SHP77 (cell line): ENCODE data around the gene GALNT7.

ENCODE experiments used
- DNase-seq, 2 experiments: peaks; one replicate each; lab custom pipeline; 2025; lab: John Stamatoyannopoulos, UW

The GALNT7 gene

DNA sequence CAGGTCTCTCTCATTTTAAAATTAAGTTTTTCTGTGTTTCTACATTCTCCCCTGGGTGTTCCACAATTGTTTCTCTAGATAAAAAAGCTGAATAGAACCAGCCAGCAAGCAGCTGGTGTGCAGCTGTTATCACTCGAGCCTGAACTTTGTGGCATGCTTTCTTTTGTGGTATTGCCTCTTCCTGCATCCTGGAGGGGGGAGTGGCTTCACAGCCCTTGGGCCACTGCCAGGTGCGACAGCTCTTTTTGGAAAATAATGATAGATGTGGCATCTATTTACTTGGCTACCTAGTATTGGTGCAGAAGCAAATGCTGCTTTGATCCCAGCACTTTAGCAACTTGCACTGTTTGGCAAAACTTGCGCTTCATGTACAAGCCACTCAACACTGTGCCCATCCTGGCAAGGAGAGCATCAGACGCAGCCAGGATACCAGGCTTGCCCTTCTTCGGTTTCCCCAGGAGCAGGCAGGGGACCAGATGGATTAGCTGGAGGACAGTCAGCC lies 96.1 kb downstream of the GALNT7 start:
- DNase-seq = peak; percentile 48 to 59

DNA sequence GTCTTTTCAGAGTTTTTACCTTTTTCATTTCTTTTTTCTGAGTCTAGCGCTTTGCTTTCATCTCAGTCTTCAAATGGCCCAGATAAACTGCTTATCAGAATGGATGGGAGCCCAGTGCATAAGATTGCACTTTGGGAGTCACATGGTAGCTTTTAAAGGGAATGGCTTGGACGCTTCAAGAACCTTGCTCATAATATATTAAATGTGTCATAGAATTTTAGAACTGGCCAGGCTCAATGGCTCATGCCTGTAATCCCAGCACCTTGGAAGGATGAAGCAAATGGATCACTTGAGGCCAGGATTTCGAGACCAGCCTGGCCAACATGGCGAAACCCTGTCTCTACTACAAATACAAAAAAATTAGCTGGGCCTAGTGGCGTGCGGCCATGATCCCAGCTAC lies 97.1 kb downstream of the GALNT7 start:
- DNase-seq = no peak

DNA sequence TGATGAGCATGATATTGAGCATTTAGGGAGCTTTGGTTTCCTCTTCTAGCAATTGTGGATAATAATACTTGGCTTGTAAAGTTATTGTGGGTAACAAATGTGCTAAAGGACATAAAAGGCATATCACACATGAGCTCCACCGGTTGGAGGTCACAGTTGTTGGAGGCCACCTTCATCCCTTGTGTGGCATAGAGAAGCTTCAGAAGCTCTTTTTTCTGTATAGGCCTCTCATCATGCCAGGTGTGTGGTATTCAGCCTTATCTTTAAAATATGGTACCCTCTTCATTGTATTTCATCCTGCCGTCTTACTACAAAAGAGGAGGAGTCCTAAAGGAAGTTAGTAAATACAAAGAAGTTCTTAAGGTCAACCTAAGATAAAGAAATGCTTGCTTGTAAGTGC lies 99.1 kb downstream of the GALNT7 start:
- DNase-seq = no peak

GRCh38 chr4:173269280-173269679 lies 100.7 kb downstream of the GALNT7 start:
- DNase-seq = no peak

DNA sequence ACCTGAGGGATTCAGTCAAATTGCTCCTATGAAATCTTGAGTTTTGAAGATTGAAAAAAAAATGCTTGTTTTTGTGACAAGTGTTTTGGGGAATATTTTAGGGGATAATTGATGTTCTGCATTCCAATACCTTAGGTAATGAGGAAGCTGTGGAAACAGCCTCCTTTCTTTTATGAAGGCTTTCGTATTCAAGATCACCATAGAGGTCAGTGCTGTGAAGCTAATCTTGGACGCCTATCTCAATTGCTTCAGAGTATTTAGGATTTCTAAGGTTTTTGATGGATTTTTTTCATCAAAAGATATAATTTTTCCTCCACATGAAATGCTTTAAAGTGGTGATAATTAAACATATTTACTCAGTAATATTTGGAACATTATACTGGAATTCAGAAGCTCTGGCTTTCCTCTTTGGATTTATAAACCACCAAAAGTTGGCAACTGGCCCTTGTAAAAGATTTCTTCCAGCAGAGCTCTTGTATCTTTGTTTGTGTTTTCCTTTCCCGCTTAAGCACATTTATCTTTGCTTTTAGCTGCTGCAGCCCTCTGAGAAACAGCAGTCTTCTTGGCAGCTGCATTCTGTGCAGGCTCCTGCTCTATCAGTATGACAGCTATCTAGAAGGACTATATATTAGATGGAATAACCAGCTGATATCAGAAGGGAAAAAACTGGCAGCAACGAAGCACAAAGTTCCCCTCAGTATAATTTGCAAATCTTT lies 101.9 kb downstream of the GALNT7 start:
- no peak for DNase-seq

GRCh38 chr4:173272314-173272713 lies 103.7 kb downstream of the GALNT7 start:
- DNase-seq = no peak

DNA sequence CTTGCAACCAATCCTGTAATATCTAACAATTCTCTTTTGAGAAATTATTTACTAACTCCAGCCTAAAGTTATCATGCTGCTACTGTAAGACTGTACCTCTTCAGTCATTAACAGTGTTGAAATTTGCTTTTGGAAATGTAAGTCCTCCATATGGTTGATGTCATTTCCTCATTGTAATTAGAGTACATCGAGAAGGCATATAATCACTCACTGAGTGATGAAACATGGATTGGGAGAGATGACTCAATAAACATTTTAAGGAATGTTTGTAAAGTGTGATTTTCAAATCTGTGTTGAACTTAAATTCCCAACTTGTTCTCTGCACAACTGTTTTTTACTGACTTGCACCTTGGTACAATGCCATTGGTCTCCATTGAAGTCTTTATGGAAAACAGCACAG lies 104.4 kb downstream of the GALNT7 start:
- DNase-seq = no peak

- DNase-seq = no peak
Observed at GRCh38 chr4:173273941-173274340, 105.3 kb downstream of the GALNT7 start.

- DNase-seq = no peak
Observed at GRCh38 chr4:173274744-173275143, 106.1 kb downstream of the GALNT7 start.

DNA sequence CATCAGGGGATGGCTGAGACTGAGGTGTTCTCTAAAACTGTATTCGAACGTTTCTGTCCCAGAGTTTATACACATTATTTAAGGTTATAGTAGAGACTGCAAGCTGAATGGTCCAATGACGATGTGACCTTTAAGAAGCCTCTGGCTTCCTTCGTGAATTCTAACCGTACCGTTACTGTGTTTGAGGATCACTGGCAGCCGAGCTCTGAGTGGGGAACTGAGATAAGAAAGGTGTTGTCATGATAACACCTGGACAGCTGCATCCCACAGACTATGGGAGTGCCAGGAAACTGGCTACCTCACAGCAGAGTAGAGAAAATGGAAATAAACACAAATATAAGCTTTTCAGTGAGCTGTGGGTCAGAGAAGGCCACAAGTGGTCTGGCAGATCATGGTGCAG lies 106.5 kb downstream of the GALNT7 start:
- no peak for DNase-seq

DNA sequence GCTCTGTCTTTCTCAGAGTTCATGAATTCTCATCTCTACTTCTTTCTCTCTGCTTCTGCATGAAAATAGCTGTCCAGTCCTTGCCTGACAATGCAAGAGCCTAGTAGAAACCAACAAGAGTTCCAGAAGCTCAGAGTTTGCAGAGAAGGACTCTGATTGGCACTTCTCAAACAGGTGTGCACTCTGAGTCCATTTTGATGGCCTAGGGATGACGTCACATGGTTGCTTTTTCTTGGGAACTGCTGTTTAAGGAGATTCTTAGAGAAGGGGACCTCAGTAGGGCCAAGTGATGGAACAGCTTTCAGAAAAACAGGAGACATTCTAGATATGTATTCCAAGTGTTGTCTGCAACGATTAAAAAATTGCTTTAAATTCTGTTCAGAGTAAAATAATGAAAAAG lies 108.7 kb downstream of the GALNT7 start:
- no peak for DNase-seq

GRCh38 chr4:173280998-173281397 lies 112.4 kb downstream of the GALNT7 start:
- no peak for DNase-seq

DNA sequence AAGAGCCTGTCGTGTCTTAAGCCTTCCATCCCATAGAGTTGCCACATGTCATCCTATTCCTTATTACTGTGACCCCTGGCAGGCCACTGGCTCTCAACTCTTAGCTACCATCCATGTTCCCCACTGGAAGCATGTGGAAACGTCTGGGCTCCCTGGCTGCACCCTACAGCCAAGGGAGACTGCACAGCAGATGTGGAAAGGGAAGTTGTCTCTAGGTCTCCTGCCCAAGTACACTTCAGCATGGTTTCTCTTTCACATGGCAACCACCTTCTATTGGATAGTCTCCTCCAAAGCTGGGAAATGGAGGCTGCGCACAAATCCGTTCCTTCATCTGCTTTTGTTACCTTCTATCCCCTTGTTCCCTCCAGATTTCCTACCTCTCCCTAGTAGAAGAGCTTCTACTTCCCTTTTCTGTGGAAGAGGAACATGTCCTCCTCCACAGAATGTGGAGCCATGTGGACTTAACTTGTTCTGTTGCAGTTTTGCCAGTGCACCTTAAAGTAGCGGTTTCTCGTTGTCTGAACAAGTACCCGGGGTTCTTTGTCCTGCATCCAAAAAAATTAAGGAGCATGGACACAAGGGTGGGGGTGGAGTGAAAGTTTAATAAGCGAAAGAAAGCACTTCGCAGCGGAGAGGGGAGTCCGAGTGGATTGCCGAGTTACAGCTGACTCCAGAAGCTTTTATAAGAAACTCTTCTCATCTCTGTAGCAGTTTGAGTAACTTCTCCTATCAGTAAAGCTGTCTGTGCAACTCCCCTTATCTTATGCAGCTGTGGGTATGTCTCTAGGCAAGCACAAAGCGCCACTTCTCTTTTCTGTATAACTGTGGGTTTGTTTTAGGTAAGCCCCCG lies 113.0 kb downstream of the GALNT7 start:
- no peak for DNase-seq

DNA sequence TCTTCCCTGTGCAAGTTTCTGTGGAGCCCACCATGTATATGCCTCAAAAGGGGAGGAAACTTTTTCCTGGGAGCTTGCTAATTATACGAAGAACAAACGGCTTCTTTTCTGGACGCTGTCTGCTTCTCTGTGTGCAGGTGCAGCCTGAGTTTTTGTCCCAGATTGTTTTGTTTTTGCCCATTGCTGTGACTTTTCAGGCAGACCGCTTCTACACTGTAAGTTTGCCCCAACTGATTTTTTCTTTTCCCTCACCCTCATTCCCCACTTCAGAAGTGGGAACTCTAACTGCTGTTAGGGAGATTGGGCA lies 113.6 kb downstream of the GALNT7 start:
- DNase-seq = no peak

DNA sequence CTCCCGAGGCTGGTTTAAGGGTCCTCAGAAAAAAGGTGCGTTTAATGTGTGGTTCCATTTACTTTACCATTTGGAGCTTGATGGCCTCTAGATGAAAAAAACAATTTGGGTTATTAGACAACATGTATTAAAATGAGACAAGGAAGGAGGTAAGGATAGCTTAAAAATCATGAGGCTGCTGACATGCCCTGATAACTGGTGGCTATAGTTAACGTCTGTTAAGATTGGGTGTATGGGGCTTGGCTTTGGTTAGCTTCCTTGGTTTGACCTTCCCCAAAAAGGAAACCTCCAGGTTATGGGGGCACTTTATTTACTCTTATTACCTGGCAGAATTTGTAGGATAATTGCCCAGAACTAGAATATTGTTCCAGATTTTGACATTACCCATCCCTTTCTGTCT lies 114.0 kb downstream of the GALNT7 start:
- DNase-seq = no peak

DNA sequence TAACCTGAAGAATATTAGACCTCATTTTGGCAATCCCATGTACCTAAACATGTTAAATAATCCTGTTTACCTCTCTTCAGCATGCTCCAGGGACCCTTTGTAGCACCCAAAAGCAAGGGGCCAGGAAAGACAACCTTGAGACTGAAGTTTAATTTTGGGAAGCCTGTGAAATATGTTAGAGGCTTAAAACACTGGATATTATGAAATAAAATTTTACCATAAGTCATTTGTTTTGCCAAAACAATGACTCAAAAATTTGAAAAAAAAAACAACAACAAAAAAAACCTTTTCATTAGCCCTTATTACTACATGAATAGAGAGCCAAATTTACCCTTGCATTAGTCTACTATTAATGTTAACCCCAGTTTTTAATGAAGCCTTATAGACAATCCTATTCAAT lies 115.9 kb downstream of the GALNT7 start:
- DNase-seq = no peak

GRCh38 chr4:173287486-173287885 lies 118.9 kb downstream of the GALNT7 start:
- DNase-seq = no peak

- peak in 1 of 2 experiments; percentile 3 for DNase-seq
Observed at GRCh38 chr4:173288296-173288695, 119.7 kb downstream of the GALNT7 start.

DNA sequence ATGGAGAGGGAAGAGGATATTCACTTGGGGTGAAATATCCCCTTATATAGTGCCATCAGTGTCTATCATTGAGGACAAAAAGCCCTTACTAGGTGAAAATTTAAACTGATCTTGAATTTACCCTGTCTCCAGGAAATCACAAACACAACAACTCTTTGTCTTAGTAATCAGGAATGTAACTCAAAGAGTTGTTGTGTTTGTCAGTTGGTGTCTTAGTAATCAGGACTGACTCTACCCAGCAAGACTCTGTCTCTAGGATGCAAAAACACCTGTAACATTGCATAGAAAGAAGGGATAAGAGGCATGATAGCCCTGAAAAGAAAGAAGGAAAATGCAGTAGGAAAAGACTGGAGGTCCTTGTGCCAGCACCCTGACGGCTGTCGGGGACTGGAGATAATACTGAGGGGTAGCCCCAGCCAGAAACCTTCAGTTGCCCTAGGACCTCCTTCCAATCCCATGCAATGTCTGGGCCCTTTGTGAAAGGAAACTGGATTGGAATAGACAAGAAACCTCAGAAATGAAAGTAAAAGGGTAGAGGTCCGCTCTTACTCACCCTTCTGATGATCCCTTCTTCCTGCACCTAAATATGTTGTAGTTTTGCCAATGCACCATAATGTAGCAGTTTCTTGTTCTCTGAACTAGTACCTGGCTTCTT lies 120.2 kb downstream of the GALNT7 start:
- DNase-seq = no peak

DNA sequence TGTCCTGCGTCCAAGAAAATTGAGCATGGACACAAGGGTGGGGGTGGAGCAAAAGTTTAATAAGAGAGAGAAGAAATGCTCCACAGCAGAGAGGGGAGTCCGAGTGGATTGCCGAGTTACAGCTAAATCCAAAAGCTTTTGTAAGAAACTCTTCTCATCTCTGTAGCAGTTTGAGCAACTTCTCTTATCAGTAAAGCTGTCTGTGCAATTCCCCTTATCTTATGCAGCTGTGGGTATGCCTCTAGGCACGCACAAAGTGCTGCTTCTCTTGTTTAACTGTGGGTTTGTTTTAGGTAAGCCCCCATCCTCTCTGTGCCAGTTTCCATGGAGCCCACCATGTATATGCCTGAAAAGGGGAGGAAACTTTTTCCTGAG lies 120.7 kb downstream of the GALNT7 start:
- no peak for DNase-seq

DNA sequence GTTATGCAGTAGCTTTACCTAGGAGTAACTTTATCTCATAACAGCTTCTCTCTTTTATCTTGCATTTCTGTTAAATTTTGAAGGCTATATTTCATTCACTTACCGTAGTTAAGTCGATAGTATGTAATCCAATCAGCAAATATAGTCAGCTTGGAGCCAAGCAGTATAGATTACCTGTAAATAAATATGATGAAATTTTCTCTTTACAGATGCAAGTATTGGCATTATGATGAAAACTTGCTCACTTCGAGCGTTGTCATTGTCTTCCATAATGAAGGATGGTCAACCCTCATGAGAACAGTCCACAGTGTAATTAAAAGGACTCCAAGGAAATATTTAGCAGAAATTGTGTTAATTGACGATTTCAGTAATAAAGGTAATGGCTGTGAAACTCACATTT lies 123.3 kb downstream of the GALNT7 start:
- DNase-seq = no peak

- no peak for DNase-seq
Observed at GRCh38 chr4:173293663-173294062, 125.1 kb downstream of the GALNT7 start.

DNA sequence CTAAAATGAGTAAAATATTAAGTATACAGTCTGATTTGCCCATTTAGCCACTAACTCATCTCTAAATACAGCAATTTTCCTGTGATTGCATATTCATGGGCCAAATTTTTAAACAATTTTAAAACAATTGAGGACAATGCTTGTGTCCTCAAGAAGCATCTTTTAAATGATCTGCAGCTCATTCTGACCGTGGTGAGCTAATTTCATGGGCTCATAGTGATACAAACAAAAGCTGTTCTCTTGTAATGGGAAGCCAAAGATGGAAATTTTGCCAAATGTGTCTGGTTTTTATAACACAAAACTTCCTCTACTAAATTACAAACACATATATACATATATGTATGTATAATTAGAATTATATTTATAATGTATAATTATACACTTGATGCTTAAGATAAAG lies 125.8 kb downstream of the GALNT7 start:
- DNase-seq = no peak
